ENCODE results near the gene RCVRN. TPM values are rescaled to one million over a fixed set of nuclear protein-coding genes. Genes with fewer than 3 reads are reported as not detected.

The RCVRN gene
- not detected for total RNA-seq (ENCODE audit: unreplicated experiment)
- long read RNA-seq, result 0 reads

GRCh38 chr17:9905078-9905415 is at the start of gene RCVRN:
Gene RCVRN (minus strand): TSS chr17:9905271. CDS start chr17:9905180, 91 bp downstream.
- peaks cover 11% of the 10 kb centered on the region for H3K4me1 Mint-ChIP-seq (ENCODE audit: unreplicated experiment)
- H3K27me3 Mint-ChIP-seq (ENCODE audit: unreplicated experiment), result peaks cover 3% of the 10 kb centered on the region
- no peak for DNase-seq (ENCODE audit: low spot score)
- H3K36me3 Mint-ChIP-seq (ENCODE audit: low read depth, unreplicated experiment), result no peaks in the 10 kb centered on the region
- no peak for TF ChIP-seq CTCF (IDR thresholded peaks at IDR 0.05; ENCODE audit: unreplicated experiment)
- H3K9me3 Mint-ChIP-seq (ENCODE audit: unreplicated experiment), result no peaks in the 10 kb centered on the region
- no peak within 1 kb of the TSS for H3K27ac Mint-ChIP-seq (ENCODE audit: unreplicated experiment)
- H3K4me3 Mint-ChIP-seq (ENCODE audit: unreplicated experiment), result no peak within 1 kb of the TSS

DNA sequence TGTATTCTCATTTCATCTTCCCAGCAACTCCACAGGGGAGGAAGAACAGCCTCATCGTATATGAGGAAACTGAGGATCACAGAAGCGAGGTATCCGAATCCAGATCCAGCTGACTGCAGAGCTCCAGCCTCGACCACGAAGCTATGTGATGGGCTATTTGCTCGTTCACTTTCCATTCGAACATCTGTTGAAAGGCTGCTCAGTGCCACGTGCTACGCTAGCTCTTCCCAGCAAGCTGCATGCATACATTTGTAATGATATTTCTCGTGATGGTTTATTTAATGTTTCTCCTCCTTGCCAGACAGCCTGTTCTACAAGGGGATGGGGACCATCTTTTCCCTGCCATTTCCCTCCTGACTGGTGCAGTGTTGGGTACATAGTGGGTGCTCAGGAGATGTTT is 48.4 kb upstream of the RCVRN start:
- Mint-ChIP-seq H3K4me3 (ENCODE audit: unreplicated experiment) (no peak overlapping the region), H3K27ac (ENCODE audit: unreplicated experiment) (no peak overlapping the region), H3K27me3 (ENCODE audit: unreplicated experiment) (peaks cover 4% of the 10 kb centered on the region), H3K9me3 (ENCODE audit: unreplicated experiment) (no peaks in the 10 kb centered on the region), H3K36me3 (ENCODE audit: low read depth, unreplicated experiment) (peaks cover 4% of the 10 kb centered on the region), H3K4me1 (ENCODE audit: unreplicated experiment) (no peaks in the 10 kb centered on the region)
- DNase-seq (ENCODE audit: low spot score), result no peak
- TF ChIP-seq CTCF (IDR thresholded peaks at IDR 0.05; ENCODE audit: unreplicated experiment), result no peak

DNA sequence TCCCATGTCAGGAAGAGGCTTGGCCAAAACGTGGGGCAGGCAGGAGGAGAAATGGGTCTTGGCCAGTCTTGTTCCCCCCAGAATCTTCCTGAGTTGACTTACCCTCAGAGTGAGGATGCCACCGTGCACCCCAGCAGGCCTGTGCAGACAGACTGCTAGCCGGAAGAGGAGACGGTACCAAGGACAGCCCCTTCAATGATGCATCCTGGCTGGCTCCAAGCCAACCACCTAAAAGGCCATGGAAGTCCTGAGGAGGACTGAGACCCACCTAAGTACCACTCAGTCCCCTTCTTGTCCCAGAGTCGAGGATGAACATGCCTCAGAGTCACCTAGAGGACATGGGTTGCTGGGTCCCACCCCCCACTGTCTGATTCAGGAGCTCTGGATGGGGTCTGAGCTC is 46.7 kb upstream of the RCVRN start:
- Mint-ChIP-seq H3K27me3 (ENCODE audit: unreplicated experiment) (peaks cover 4% of the 10 kb centered on the region), H3K4me1 (ENCODE audit: unreplicated experiment) (no peaks in the 10 kb centered on the region), H3K36me3 (ENCODE audit: low read depth, unreplicated experiment) (peaks cover 4% of the 10 kb centered on the region), H3K4me3 (ENCODE audit: unreplicated experiment) (no peak overlapping the region), H3K27ac (ENCODE audit: unreplicated experiment) (no peak overlapping the region), H3K9me3 (ENCODE audit: unreplicated experiment) (no peaks in the 10 kb centered on the region)
- DNase-seq (ENCODE audit: low spot score), result no peak
- no peak for TF ChIP-seq CTCF (IDR thresholded peaks at IDR 0.05; ENCODE audit: unreplicated experiment)

DNA sequence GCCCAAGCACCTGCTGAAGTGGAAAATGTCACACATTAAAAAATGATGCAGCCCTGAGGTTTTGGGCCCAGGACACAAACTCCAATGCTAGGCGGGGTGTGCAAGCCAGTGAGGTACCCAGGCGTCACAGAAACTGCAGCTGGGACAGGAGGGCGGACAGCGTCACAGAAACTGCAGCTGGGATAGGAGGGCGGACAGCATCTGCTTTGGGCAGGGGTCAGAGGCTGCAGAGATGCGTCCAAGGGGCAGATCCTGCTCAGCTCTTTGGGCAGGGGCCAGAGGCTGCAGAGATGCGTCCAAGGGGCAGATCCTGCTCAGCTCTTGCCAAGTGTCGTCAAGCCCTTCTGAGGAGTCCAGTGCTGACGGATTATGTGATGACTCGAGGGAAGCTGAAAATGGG is 43.9 kb upstream of the RCVRN start:
- no peak for TF ChIP-seq CTCF (IDR thresholded peaks at IDR 0.05; ENCODE audit: unreplicated experiment)
- Mint-ChIP-seq H3K4me1 (ENCODE audit: unreplicated experiment) (no peaks in the 10 kb centered on the region), H3K27ac (ENCODE audit: unreplicated experiment) (no peak overlapping the region), H3K9me3 (ENCODE audit: unreplicated experiment) (no peaks in the 10 kb centered on the region), H3K27me3 (ENCODE audit: unreplicated experiment) (peaks cover 2% of the 10 kb centered on the region), H3K4me3 (ENCODE audit: unreplicated experiment) (no peak overlapping the region), H3K36me3 (ENCODE audit: low read depth, unreplicated experiment) (no peaks in the 10 kb centered on the region)
- DNase-seq (ENCODE audit: low spot score), result no peak

DNA sequence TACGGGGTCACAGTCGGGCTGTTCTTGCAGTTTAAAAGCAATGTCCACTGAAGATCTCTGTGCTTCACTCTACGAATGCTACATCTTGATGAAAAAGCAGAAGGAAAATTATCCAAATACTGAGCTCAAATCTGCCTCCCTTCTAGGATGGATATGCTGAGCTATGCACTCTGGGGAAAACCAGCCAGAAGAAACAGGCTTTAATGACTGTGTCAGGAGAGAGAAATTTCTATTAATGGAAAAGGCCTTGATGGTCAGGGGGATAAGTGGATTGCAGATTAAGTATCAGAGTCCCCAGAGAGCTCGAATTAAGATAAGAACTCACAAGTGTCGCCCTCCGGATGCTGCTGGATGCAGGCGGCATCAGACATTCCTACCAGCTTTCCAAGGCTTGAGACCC is 39.6 kb upstream of the RCVRN start:
- DNase-seq (ENCODE audit: low spot score), result no peak
- Mint-ChIP-seq H3K9me3 (ENCODE audit: unreplicated experiment) (no peaks in the 10 kb centered on the region), H3K4me3 (ENCODE audit: unreplicated experiment) (no peak overlapping the region), H3K4me1 (ENCODE audit: unreplicated experiment) (no peaks in the 10 kb centered on the region), H3K27ac (ENCODE audit: unreplicated experiment) (no peak overlapping the region), H3K36me3 (ENCODE audit: low read depth, unreplicated experiment) (no peaks in the 10 kb centered on the region), H3K27me3 (ENCODE audit: unreplicated experiment) (peaks cover 4% of the 10 kb centered on the region)
- no peak for TF ChIP-seq CTCF (IDR thresholded peaks at IDR 0.05; ENCODE audit: unreplicated experiment)
